GM12878 (cell line): ENCODE measurements around the gene SRBD1. TPM values are rescaled to one million over a fixed set of nuclear protein-coding genes. Genes with fewer than 3 reads are reported as not detected.

Experiments used
- ATAC-seq: fragments of 200-7000 bp; cut with Tn5 transposase; 3 replicates; pipeline ENCODE4 v1.9.1; 2020; ENCODE audit warnings: mild to moderate bottlenecking, moderate library complexity
- BruUV-seq: library from RNA; stranded (reverse); fragments of 400-500 nt; replicated peaks from 2 replicates; lab custom pipeline; 2021; lab: Mats Ljungman, UMichigan
- CTCF ChIA-PET: fragments of 300-600 bp; sonication (Branson Sonifier 250); formaldehyde crosslinking; extraction: SDS; loops from one replicate; lab custom pipeline; 2021; ENCODE audit warnings: inconsistent platforms; lab: Yijun Ruan, JAX
- POLR2A ChIA-PET: fragments of 350-600 bp; formaldehyde crosslinking; extraction: SDS; loops from one replicate; lab custom pipeline; 2021; ENCODE audit warnings: inconsistent platforms; lab: Charles Lee
- RAD21 ChIA-PET: fragments of 300-600 bp; sonication (Branson Sonifier 250); formaldehyde crosslinking; loops from one replicate; lab custom pipeline; 2023; ENCODE audit warnings: antibody characterized with exemption; ENCODE audit not compliant: unreplicated experiment; lab: Charles Lee
- SMC1A ChIA-PET: fragments of 300-600 bp; sonication (Branson Sonifier 250); formaldehyde crosslinking; loops from one replicate; lab custom pipeline; 2023; ENCODE audit not compliant: unreplicated experiment, uncharacterized antibody; lab: Charles Lee
- DNase-seq: peaks from one replicate; pipeline ENCODE4 v3.0.0-alpha.2; 2011; ENCODE audit warnings: low read depth, low spot score
- FAIRE-seq: peaks from 3 replicates; lab custom pipeline; 2011; peaks lifted over from hg19 to GRCh38; lab: Jason Lieb, UNC
- H2AFZ ChIP-seq: 2 replicates; pipeline ENCODE4 v1.6.0; 2011; ENCODE audit warnings: low read depth, low read length, control low read depth; ENCODE audit not compliant: control insufficient read depth
- H3K27ac ChIP-seq: 2 replicates; pipeline ENCODE4 v1.5.1; 2011; ENCODE audit warnings: control low read depth; ENCODE audit not compliant: control insufficient read depth, insufficient read depth
- H3K27me3 ChIP-seq, 2 experiments: replicated peaks in 1 of 2; 2 replicates each; pipeline versions ENCODE4 v1.6.0 to v1.6.1; 2011; ENCODE audit warnings: low read length in 1 of 2; ENCODE audit not compliant: control insufficient read depth in 2 of 2, insufficient read depth in 2 of 2
- H3K36me3 ChIP-seq, 2 experiments: 2 replicates each; pipeline ENCODE4 v1.5.1; 2011; ENCODE audit warnings: low read length in 1 of 2; ENCODE audit not compliant: control insufficient read depth in 2 of 2, insufficient read depth in 2 of 2
- H3K4me1 ChIP-seq: 2 replicates; pipeline ENCODE4 v1.6.1; 2011; ENCODE audit warnings: mild to moderate bottlenecking, low read length, moderate library complexity, mixed read lengths; ENCODE audit not compliant: control insufficient read depth, insufficient read depth
- H3K4me2 ChIP-seq: 2 replicates; pipeline ENCODE4 v1.6.0; 2011; ENCODE audit warnings: control low read depth; ENCODE audit not compliant: control insufficient read depth, insufficient read depth
- H3K4me3 ChIP-seq: fragments of 200-600 bp; sonication (generic); 2 replicates; pipeline ENCODE4 v1.5.1; 2016
- H3K79me2 ChIP-seq: 2 replicates; pipeline ENCODE4 v1.6.0; 2011; ENCODE audit warnings: low read length; ENCODE audit not compliant: control insufficient read depth, insufficient read depth
- H3K9ac ChIP-seq: 2 replicates; pipeline ENCODE4 v1.8.0; 2011; ENCODE audit warnings: low read length, control low read depth, mixed read lengths; ENCODE audit not compliant: control insufficient read depth, insufficient read depth
- H3K9me3 ChIP-seq: replicated peaks from 3 replicates; pipeline ENCODE4 v1.5.1; 2011; ENCODE audit warnings: mild to moderate bottlenecking, low read length; ENCODE audit not compliant: control insufficient read depth, insufficient read depth
- H4K20me1 ChIP-seq: 2 replicates; pipeline ENCODE4 v1.6.0; 2011; ENCODE audit not compliant: control insufficient read depth, insufficient read depth
- CBX5 ChIP-seq: sonication (generic); IDR thresholded peaks from 2 replicates; pipeline ENCODE4 v1.6.1; 2016; ENCODE audit warnings: low read depth, moderate library complexity, mild to moderate bottlenecking, inconsistent platforms
- CHD4 ChIP-seq: fragments of 200-600 bp; sonication (generic); IDR thresholded peaks from 2 replicates; pipeline ENCODE4 v1.6.1; 2016; ENCODE audit warnings: mild to moderate bottlenecking
- JUNB ChIP-seq: IDR thresholded peaks from 2 replicates; pipeline ENCODE4 v1.6.1; 2016; ENCODE audit warnings: antibody characterized with exemption, mild to moderate bottlenecking
- MEF2B ChIP-seq: fragments of 450-650 bp; IDR thresholded peaks from 2 replicates; pipeline ENCODE4 v1.6.1; 2018; ENCODE audit warnings: mild to moderate bottlenecking, moderate library complexity; ENCODE audit not compliant: partially characterized antibody, poor library complexity, severe bottlenecking
- MTA3 ChIP-seq: IDR thresholded peaks from 2 replicates; pipeline ENCODE4 v1.6.1; 2012; ENCODE audit warnings: low read length, inconsistent platforms, borderline replicate concordance
- NR2C2 ChIP-seq: IDR thresholded peaks from 2 replicates; pipeline ENCODE4 v1.6.1; 2011; ENCODE audit warnings: borderline replicate concordance, low read depth; ENCODE audit not compliant: control insufficient read depth, insufficient read length
- RAD21 ChIP-seq: IDR thresholded peaks from 2 replicates; pipeline ENCODE4 v1.6.1; 2011; ENCODE audit warnings: mild to moderate bottlenecking, low read depth, low read length, moderate library complexity; ENCODE audit not compliant: insufficient read depth
- RUNX3 ChIP-seq: IDR thresholded peaks from 2 replicates; pipeline ENCODE4 v1.6.1; 2012; ENCODE audit warnings: low read length, inconsistent platforms
- TCF3 ChIP-seq: IDR thresholded peaks from 2 replicates; pipeline ENCODE4 v1.6.1; 2012; ENCODE audit warnings: low read depth, mild to moderate bottlenecking, low read length, borderline replicate concordance; ENCODE audit not compliant: insufficient read depth
- ZNF274 ChIP-seq: IDR thresholded peaks from one replicate; pipeline ENCODE4 v1.8.0; 2011; ENCODE audit not compliant: insufficient read length, insufficient read depth
- WGBS: methylation state at CpG from one replicate; pipeline ENCODE4 v1.1.6; 2016; ENCODE audit warnings: low lambda C conversion rate; ENCODE audit not compliant: insufficient replicate concordance, insufficient coverage; ENCODE audit errors: missing lambda C conversion rate; 5-methylcytosine and 5-hydroxymethylcytosine counted together
- in situ Hi-C: fragments of 300-500 bp; cut with MboI; formaldehyde crosslinking; loops from 9 replicates; pipeline ENCODE4 v1.14.3; 2018; ENCODE audit warnings: mixed read lengths
- intact Hi-C: fragments of 100-400 bp; cut with micrococcal nuclease; formaldehyde crosslinking; loops from one replicate; pipeline ENCODE4 v1.14.2; 2022; ENCODE audit not compliant: unreplicated experiment
- polyA plus RNA-seq, 11 experiments: library from polyadenylated mRNA; depleted of rRNA in 4 of 11; unstranded in 6 of 11; stranded (reverse) in 5 of 11; fragments of >200 nt; fragmentation: Nextera tagmentation in 4 of 11; fragmentation: Illumina TruSeq in 1 of 11; extraction: Ambion mirVana in 4 of 11; extraction: Trizol in 1 of 11; gene quantifications; 1 replicate in 1 of 11; 2 replicates in 10 of 11; pipeline versions ENCODE4 v1.2.1 to v1.2.3, GENCODE V29; 2011 to 2016; ENCODE audit warnings: inconsistent platforms in 2 of 11, missing spikeins in 2 of 11, low read depth in 1 of 11
- total RNA-seq, 4 experiments: library from RNA; depleted of rRNA in 3 of 4; stranded (reverse); fragments of >200 nt in 3 of 4; fragmentation: Illumina TruSeq in 1 of 4; extraction: Trizol in 1 of 4; gene quantifications; 2 replicates each; pipeline versions ENCODE4 v1.2.1 to v1.2.3, GENCODE V29; 2013 to 2021
- TF ChIP-seq, protein P1 (sequence below): fragments of 450-650 bp; IDR thresholded peaks from 2 replicates; pipeline ENCODE4 v1.6.1; 2017; ENCODE audit warnings: borderline replicate concordance
- TF ChIP-seq, protein P2 (sequence below): fragments of 450-650 bp; IDR thresholded peaks from 2 replicates; pipeline ENCODE4 v1.6.1; 2016; ENCODE audit warnings: mild to moderate bottlenecking
- TF ChIP-seq, protein P3 (sequence below): fragments of 450-650 bp; formaldehyde crosslinking; IDR thresholded peaks from 2 replicates; pipeline ENCODE4 v1.4.0; 2022; ENCODE audit warnings: mild to moderate bottlenecking, moderate library complexity
- TF ChIP-seq, protein P4 (sequence below): IDR thresholded peaks from 2 replicates; pipeline ENCODE4 v1.6.1; 2012; ENCODE audit warnings: mild to moderate bottlenecking, low read depth, low read length

SRBD1 gene
- total and polyA plus RNA-seq, 10 of the 15 experiments (the other 5 are each of a cell fraction or from before 2014, with no cell fraction given), result 9.7 to 33.1 (median 20.1) TPM

DNA sequence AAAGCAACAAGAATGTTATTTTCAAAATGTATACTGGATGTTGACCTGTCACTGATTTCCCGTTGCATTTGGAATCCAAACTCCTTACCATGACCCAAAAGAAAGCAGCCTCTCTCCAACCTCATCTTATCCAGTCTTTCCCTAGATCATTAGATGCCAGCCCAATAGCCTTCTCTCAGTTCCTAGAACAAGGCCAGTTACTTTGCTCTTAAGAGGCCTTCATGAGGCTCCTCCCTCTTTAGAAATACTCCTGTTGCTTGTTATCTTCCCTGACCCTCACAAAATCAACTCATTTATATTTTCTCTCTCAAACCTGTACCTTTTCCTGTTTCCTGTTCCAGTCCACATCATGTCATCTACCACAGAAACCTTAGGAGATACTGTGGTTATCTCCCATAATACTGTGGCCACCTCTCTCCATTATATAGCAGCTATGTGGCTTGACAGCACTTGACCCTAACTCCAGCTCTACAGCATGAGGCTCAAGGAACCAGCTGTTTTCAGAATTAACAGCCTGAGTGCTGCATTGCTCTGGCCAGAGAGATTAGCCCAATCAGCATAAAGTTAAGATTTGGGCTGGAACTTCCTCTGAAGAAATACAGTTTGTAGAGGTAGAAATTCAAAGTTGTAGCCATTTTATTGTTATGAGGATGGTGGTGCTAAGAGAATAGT is 22.8 kb downstream of the SRBD1 start:
- CTCF ChIA-PET, result interaction anchor here (0.6 to 5.6 kb wide), 5 partner anchors 9 to 1375 kb away, joined by 3 to 23 read pairs (median 3); no protein-coding TSS in a partner anchor
- intact Hi-C loops (no loop called here), in situ Hi-C loops (no loop called here)
- Histone ChIP-seq H3K4me2 (no peak overlapping the region), H3K27me3 (no peaks in the 10 kb centered on the region), H3K27ac (no peak overlapping the region), H3K9me3 (no peaks in the 10 kb centered on the region; the same call in 2 of the 3 replicates), H3K4me1 (no peaks in the 10 kb centered on the region), H2AFZ (no peak overlapping the region), H3K9ac (no peak overlapping the region), H3K79me2 (peaks cover 4% of the 10 kb centered on the region; the same call in 1 of the 2 replicates), H4K20me1 (no peaks in the 10 kb centered on the region), H3K4me3 (no peak overlapping the region), H3K36me3 (no peaks in the 10 kb centered on the region; a peak in 1 of 4 replicates)
- DNase-seq, result no peak
- BruUV-seq, result no TSS peak
- FAIRE-seq, result no peak
- RAD21 ChIA-PET, result no interaction called here
- POLR2A ChIA-PET, result interaction anchor here (0.8 kb wide), 1 partner anchor 9 kb away, joined by 5 read pairs; no protein-coding TSS in a partner anchor
- 37% methylated on average over 1 of the region's 1 CpG for WGBS
- ATAC-seq, result peak; percentile 52
- SMC1A ChIA-PET, result interaction anchor here (1.0 to 2.4 kb wide), 6 partner anchors 11 to 348 kb away, joined by 3 to 10 read pairs (median 5); no protein-coding TSS in a partner anchor
- TF ChIP-seq NR2C2, result no peak
- no peak for TF ChIP-seq CHD4
- TF ChIP-seq, protein P1, sequence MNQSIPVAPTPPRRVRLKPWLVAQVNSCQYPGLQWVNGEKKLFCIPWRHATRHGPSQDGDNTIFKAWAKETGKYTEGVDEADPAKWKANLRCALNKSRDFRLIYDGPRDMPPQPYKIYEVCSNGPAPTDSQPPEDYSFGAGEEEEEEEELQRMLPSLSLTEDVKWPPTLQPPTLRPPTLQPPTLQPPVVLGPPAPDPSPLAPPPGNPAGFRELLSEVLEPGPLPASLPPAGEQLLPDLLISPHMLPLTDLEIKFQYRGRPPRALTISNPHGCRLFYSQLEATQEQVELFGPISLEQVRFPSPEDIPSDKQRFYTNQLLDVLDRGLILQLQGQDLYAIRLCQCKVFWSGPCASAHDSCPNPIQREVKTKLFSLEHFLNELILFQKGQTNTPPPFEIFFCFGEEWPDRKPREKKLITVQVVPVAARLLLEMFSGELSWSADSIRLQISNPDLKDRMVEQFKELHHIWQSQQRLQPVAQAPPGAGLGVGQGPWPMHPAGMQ, result no peak
- TF ChIP-seq ZNF274, result no peak
- TF ChIP-seq RAD21, result no peak
- no peak for TF ChIP-seq TCF3
- TF ChIP-seq, protein P2, sequence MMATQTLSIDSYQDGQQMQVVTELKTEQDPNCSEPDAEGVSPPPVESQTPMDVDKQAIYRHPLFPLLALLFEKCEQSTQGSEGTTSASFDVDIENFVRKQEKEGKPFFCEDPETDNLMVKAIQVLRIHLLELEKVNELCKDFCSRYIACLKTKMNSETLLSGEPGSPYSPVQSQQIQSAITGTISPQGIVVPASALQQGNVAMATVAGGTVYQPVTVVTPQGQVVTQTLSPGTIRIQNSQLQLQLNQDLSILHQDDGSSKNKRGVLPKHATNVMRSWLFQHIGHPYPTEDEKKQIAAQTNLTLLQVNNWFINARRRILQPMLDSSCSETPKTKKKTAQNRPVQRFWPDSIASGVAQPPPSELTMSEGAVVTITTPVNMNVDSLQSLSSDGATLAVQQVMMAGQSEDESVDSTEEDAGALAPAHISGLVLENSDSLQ, result no peak
- no peak for TF ChIP-seq RUNX3
- TF ChIP-seq JUNB, result no peak
- TF ChIP-seq, protein P3, sequence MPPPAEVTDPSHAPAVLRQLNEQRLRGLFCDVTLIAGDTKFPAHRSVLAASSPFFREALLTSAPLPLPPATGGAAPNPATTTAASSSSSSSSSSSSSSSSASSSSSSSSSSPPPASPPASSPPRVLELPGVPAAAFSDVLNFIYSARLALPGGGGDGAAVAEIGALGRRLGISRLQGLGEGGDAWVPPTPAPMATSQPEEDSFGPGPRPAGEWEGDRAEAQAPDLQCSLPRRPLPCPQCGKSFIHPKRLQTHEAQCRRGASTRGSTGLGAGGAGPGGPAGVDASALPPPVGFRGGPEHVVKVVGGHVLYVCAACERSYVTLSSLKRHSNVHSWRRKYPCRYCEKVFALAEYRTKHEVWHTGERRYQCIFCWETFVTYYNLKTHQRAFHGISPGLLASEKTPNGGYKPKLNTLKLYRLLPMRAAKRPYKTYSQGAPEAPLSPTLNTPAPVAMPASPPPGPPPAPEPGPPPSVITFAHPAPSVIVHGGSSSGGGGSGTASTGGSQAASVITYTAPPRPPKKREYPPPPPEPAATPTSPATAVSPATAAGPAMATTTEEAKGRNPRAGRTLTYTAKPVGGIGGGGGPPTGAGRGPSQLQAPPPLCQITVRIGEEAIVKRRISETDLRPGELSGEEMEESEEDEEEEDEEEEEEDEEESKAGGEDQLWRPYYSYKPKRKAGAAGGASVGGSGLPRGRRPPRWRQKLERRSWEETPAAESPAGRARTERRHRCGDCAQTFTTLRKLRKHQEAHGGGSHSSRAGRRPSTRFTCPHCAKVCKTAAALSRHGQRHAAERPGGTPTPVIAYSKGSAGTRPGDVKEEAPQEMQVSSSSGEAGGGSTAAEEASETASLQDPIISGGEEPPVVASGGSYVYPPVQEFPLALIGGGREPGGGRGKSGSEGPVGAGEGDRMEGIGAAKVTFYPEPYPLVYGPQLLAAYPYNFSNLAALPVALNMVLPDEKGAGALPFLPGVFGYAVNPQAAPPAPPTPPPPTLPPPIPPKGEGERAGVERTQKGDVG (CRISPR knock-in tag), result no peak
- no peak for TF ChIP-seq MEF2B
- no peak for TF ChIP-seq CBX5
- TF ChIP-seq MTA3, result no peak
- TF ChIP-seq, protein P4, sequence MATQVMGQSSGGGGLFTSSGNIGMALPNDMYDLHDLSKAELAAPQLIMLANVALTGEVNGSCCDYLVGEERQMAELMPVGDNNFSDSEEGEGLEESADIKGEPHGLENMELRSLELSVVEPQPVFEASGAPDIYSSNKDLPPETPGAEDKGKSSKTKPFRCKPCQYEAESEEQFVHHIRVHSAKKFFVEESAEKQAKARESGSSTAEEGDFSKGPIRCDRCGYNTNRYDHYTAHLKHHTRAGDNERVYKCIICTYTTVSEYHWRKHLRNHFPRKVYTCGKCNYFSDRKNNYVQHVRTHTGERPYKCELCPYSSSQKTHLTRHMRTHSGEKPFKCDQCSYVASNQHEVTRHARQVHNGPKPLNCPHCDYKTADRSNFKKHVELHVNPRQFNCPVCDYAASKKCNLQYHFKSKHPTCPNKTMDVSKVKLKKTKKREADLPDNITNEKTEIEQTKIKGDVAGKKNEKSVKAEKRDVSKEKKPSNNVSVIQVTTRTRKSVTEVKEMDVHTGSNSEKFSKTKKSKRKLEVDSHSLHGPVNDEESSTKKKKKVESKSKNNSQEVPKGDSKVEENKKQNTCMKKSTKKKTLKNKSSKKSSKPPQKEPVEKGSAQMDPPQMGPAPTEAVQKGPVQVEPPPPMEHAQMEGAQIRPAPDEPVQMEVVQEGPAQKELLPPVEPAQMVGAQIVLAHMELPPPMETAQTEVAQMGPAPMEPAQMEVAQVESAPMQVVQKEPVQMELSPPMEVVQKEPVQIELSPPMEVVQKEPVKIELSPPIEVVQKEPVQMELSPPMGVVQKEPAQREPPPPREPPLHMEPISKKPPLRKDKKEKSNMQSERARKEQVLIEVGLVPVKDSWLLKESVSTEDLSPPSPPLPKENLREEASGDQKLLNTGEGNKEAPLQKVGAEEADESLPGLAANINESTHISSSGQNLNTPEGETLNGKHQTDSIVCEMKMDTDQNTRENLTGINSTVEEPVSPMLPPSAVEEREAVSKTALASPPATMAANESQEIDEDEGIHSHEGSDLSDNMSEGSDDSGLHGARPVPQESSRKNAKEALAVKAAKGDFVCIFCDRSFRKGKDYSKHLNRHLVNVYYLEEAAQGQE, result no peak
